Chondrocyte (in vitro differentiated cells): Measurements from ENCODE around the gene EPB41L2. TPM values are rescaled to one million over a fixed set of nuclear protein-coding genes. Genes with fewer than 3 reads are reported as not detected.

Experiments used
- DNase-seq: peaks from one replicate; pipeline ENCODE4 v3.0.0; 2021; ENCODE audit warnings: mixed read lengths, low spot score
- H3K27ac Mint-ChIP-seq: one replicate; pipeline ENCODE4 v1.8.0; 2021; ENCODE audit warnings: mild to moderate bottlenecking, moderate library complexity, mixed read lengths; ENCODE audit not compliant: unreplicated experiment
- H3K27me3 Mint-ChIP-seq: 2 replicates; pipeline ENCODE4 v1.8.0; 2021; ENCODE audit warnings: low read depth, mixed read lengths
- H3K36me3 Mint-ChIP-seq: 2 replicates; pipeline ENCODE4 v1.8.0; 2021; ENCODE audit warnings: low read depth, mixed read lengths
- H3K4me1 Mint-ChIP-seq: 2 replicates; pipeline ENCODE4 v1.8.0; 2021; ENCODE audit warnings: low read depth, mild to moderate bottlenecking, mixed read lengths
- H3K4me3 Mint-ChIP-seq: one replicate; pipeline ENCODE4 v1.8.0; 2021; ENCODE audit warnings: mild to moderate bottlenecking, moderate library complexity, mixed read lengths; ENCODE audit not compliant: unreplicated experiment
- H3K9me3 Mint-ChIP-seq: 2 replicates; pipeline ENCODE4 v1.8.0; 2021; ENCODE audit warnings: low read depth, mixed read lengths
- total RNA-seq: library from RNA; stranded (reverse); gene quantifications from 3 replicates; pipeline ENCODE4 v1.2.1, GENCODE V29; 2021
- TF ChIP-seq, protein P1 (sequence below): fragments of 200-600 bp; sonication (generic); IDR thresholded peaks from 2 replicates; pipeline ENCODE4 v1.5.0; 2021; ENCODE audit warnings: antibody characterized with exemption, mild to moderate bottlenecking, moderate library complexity

Gene EPB41L2
- total RNA-seq, 1 donor from 2014 or later, result 65.8 TPM

DNA sequence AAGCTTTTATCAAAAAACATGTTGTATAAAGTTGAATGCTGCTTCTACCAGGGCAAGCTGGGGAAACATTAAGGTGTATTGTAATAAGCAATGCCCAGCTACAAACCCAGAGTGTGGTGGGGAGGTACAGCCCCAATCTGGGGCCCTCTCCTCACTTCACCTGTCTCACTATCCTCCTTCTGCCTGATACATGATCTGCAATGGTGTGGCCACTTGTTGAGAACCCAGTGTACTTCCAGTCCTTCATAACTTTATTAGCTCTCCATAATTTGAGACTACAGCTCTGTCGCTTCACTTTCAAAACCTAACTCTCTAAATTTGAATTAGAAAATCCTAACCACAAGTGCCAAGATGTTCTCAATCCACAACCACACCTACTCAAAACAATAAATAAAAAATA, 84.9 kb downstream of the EPB41L2 start:
- peaks cover 16% of the 10 kb centered on the region for H3K4me1 Mint-ChIP-seq
- DNase-seq, result no peak
- H3K36me3 Mint-ChIP-seq, result no peaks in the 10 kb centered on the region
- TF ChIP-seq, protein P1, sequence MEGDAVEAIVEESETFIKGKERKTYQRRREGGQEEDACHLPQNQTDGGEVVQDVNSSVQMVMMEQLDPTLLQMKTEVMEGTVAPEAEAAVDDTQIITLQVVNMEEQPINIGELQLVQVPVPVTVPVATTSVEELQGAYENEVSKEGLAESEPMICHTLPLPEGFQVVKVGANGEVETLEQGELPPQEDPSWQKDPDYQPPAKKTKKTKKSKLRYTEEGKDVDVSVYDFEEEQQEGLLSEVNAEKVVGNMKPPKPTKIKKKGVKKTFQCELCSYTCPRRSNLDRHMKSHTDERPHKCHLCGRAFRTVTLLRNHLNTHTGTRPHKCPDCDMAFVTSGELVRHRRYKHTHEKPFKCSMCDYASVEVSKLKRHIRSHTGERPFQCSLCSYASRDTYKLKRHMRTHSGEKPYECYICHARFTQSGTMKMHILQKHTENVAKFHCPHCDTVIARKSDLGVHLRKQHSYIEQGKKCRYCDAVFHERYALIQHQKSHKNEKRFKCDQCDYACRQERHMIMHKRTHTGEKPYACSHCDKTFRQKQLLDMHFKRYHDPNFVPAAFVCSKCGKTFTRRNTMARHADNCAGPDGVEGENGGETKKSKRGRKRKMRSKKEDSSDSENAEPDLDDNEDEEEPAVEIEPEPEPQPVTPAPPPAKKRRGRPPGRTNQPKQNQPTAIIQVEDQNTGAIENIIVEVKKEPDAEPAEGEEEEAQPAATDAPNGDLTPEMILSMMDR, result no peak
- H3K27ac Mint-ChIP-seq, result no peak overlapping the region
- H3K4me3 Mint-ChIP-seq, result no peak overlapping the region
- H3K27me3 Mint-ChIP-seq, result no peaks in the 10 kb centered on the region
- H3K9me3 Mint-ChIP-seq, result no peaks in the 10 kb centered on the region

- Mint-ChIP-seq H3K36me3 (no peaks in the 10 kb centered on the region), H3K4me3 (no peak overlapping the region), H3K27ac (no peak overlapping the region), H3K9me3 (no peaks in the 10 kb centered on the region), H3K27me3 (no peaks in the 10 kb centered on the region), H3K4me1 (peaks cover 19% of the 10 kb centered on the region)
- TF ChIP-seq, protein P1, result no peak
- DNase-seq, result no peak
These were observed 87.7 kb downstream of the EPB41L2 start for GRCh38 chr6:130975325-130975724.

GRCh38 chr6:130973521-130974277, 89.3 kb downstream of the EPB41L2 start:
- TF ChIP-seq, protein P1, result no peak
- no peaks in the 10 kb centered on the region for H3K27me3 Mint-ChIP-seq
- no peaks in the 10 kb centered on the region for H3K36me3 Mint-ChIP-seq
- H3K27ac Mint-ChIP-seq, result no peak overlapping the region
- H3K9me3 Mint-ChIP-seq, result no peaks in the 10 kb centered on the region
- no peak overlapping the region for H3K4me3 Mint-ChIP-seq
- peaks cover 32% of the 10 kb centered on the region for H3K4me1 Mint-ChIP-seq
- DNase-seq, result no peak

GRCh38 chr6:130971504-130971903, 91.5 kb downstream of the EPB41L2 start:
- Mint-ChIP-seq H3K4me3 (no peak overlapping the region), H3K4me1 (peaks cover 49% of the 10 kb centered on the region), H3K9me3 (no peaks in the 10 kb centered on the region), H3K27ac (no peak overlapping the region), H3K36me3 (no peaks in the 10 kb centered on the region), H3K27me3 (no peaks in the 10 kb centered on the region)
- no peak for DNase-seq
- TF ChIP-seq, protein P1, result no peak

GRCh38 chr6:130970839-130971410, 92.1 kb downstream of the EPB41L2 start:
- H3K27ac Mint-ChIP-seq, result peak overlapping the region; percentile 58
- no peaks in the 10 kb centered on the region for H3K36me3 Mint-ChIP-seq
- peaks cover 49% of the 10 kb centered on the region for H3K4me1 Mint-ChIP-seq
- H3K9me3 Mint-ChIP-seq, result no peaks in the 10 kb centered on the region
- H3K4me3 Mint-ChIP-seq, result no peak overlapping the region
- no peaks in the 10 kb centered on the region for H3K27me3 Mint-ChIP-seq
- TF ChIP-seq, protein P1, result no peak
- no peak for DNase-seq
